GM23338 (cell line): Measurements from ENCODE around the gene ZNF446. TPM values are rescaled to one million over a fixed set of nuclear protein-coding genes. Genes with fewer than 3 reads are reported as not detected.

ENCODE experiments used
- ATAC-seq: fragments of 200-7000 bp; cut with Tn5 transposase; 3 replicates; pipeline ENCODE4 v1.9.1; 2020
- DNase-seq: peaks from one replicate; pipeline ENCODE4 v3.0.0-alpha.2; 2015; ENCODE audit warnings: low spot score
- H2AFZ ChIP-seq: fragments of 200-600 bp; sonication (generic); 2 replicates; pipeline ENCODE4 v1.8.0; 2016; ENCODE audit warnings: antibody characterized with exemption, mild to moderate bottlenecking, moderate library complexity
- H3F3A ChIP-seq: fragments of 200-600 bp; sonication (generic); replicated peaks from 2 replicates; pipeline ENCODE4 v1.8.0; 2017; ENCODE audit warnings: antibody characterized with exemption, mixed run types, low read depth
- H3K27ac ChIP-seq: fragments of 200-600 bp; sonication (generic); 2 replicates; pipeline ENCODE4 v1.6.1; 2016; ENCODE audit warnings: low read depth
- H3K27me3 ChIP-seq: fragments of 200-600 bp; sonication (generic); 2 replicates; pipeline ENCODE4 v1.8.0; 2016; ENCODE audit warnings: mild to moderate bottlenecking, mixed run types, moderate library complexity; ENCODE audit not compliant: insufficient read depth
- H3K36me3 ChIP-seq: fragments of 200-600 bp; sonication (generic); 2 replicates; pipeline ENCODE4 v1.8.0; 2016; ENCODE audit warnings: mild to moderate bottlenecking; ENCODE audit not compliant: insufficient read depth
- H3K4me1 ChIP-seq: fragments of 200-600 bp; sonication (generic); 2 replicates; pipeline ENCODE4 v1.8.0; 2016; ENCODE audit warnings: mild to moderate bottlenecking, moderate library complexity; ENCODE audit not compliant: insufficient read depth
- H3K4me2 ChIP-seq: fragments of 200-600 bp; sonication (generic); 2 replicates; pipeline ENCODE4 v1.7.1; 2017; ENCODE audit warnings: mixed run types
- H3K4me3 ChIP-seq: fragments of 200-600 bp; sonication (generic); 2 replicates; pipeline ENCODE4 v1.6.1; 2016; ENCODE audit warnings: mixed run types
- H3K79me2 ChIP-seq: fragments of 200-600 bp; sonication (generic); replicated peaks from 2 replicates; pipeline ENCODE4 v1.8.0; 2017; ENCODE audit warnings: mild to moderate bottlenecking; ENCODE audit not compliant: insufficient read depth
- H3K9me2 ChIP-seq: fragments of 200-600 bp; sonication (generic); 2 replicates; pipeline ENCODE4 v1.8.0; 2017; ENCODE audit not compliant: insufficient read depth
- H4K20me1 ChIP-seq: fragments of 200-600 bp; sonication (generic); replicated peaks from 2 replicates; pipeline ENCODE4 v1.8.0; 2017; ENCODE audit warnings: mild to moderate bottlenecking; ENCODE audit not compliant: insufficient read depth
- H3K27ac Mint-ChIP-seq: 2 replicates; pipeline ENCODE4 v1.8.0; 2020; ENCODE audit warnings: inconsistent platforms, mild to moderate bottlenecking, moderate library complexity, mixed read lengths
- H3K27me3 Mint-ChIP-seq: 3 replicates; pipeline ENCODE4 v1.8.0; 2022; ENCODE audit warnings: low read depth, mild to moderate bottlenecking, moderate library complexity, mixed read lengths, inconsistent platforms; ENCODE audit not compliant: insufficient read depth, poor library complexity
- H3K36me3 Mint-ChIP-seq: 3 replicates; pipeline ENCODE4 v1.8.0; 2021; ENCODE audit warnings: low read depth, mild to moderate bottlenecking, inconsistent platforms, moderate library complexity, mixed read lengths
- H3K4me1 Mint-ChIP-seq: 3 replicates; pipeline ENCODE4 v1.8.0; 2020; ENCODE audit warnings: mild to moderate bottlenecking, inconsistent platforms, mixed read lengths
- H3K4me3 Mint-ChIP-seq: 3 replicates; pipeline ENCODE4 v1.8.0; 2021; ENCODE audit warnings: moderate library complexity, mild to moderate bottlenecking, inconsistent platforms, mixed read lengths
- H3K9me3 Mint-ChIP-seq: 3 replicates; pipeline ENCODE4 v1.8.0; 2020; ENCODE audit warnings: moderate library complexity, mild to moderate bottlenecking, inconsistent platforms, mixed read lengths
- CREB1 ChIP-seq: fragments of 250-450 bp; sonication (Bioruptor Pico); IDR thresholded peaks from 2 replicates; pipeline ENCODE4 v1.5.0; 2020; ENCODE audit warnings: low read depth, mild to moderate bottlenecking, moderate library complexity
- EZH2 ChIP-seq: fragments of 200-600 bp; sonication (generic); IDR thresholded peaks from one replicate; pipeline ENCODE4 v1.8.0; 2017; ENCODE audit warnings: antibody characterized with exemption, mild to moderate bottlenecking, low read depth; ENCODE audit not compliant: unreplicated experiment
- EZH2phosphoT487 ChIP-seq: fragments of 200-600 bp; sonication (generic); IDR thresholded peaks from one replicate; pipeline ENCODE4 v1.8.1; 2018; ENCODE audit warnings: antibody characterized with exemption; ENCODE audit not compliant: unreplicated experiment
- JUNB ChIP-seq: IDR thresholded peaks from one replicate; pipeline ENCODE4 v1.6.1; 2016; ENCODE audit warnings: antibody characterized with exemption; ENCODE audit not compliant: unreplicated experiment
- NANOG ChIP-seq: IDR thresholded peaks from 2 replicates; pipeline ENCODE4 v1.6.1; 2016; ENCODE audit warnings: antibody characterized with exemption, borderline replicate concordance
- POLR2AphosphoS5 ChIP-seq: IDR thresholded peaks from 2 replicates; pipeline ENCODE4 v1.6.1; 2016; ENCODE audit warnings: antibody characterized with exemption, low read depth
- STAT1 ChIP-seq: IDR thresholded peaks from one replicate; pipeline ENCODE4 v1.6.1; 2016; ENCODE audit warnings: antibody characterized with exemption; ENCODE audit not compliant: unreplicated experiment
- ZNF114 ChIP-seq: fragments of 250-450 bp; sonication (Bioruptor Pico); IDR thresholded peaks from 2 replicates; pipeline ENCODE4 v1.5.0; 2020; ENCODE audit warnings: mild to moderate bottlenecking, moderate library complexity
- ZNF331 ChIP-seq: fragments of 250-450 bp; sonication (Bioruptor Pico); IDR thresholded peaks from 2 replicates; pipeline ENCODE4 v1.5.0; 2020; ENCODE audit warnings: low read depth, mild to moderate bottlenecking, moderate library complexity
- polyA plus RNA-seq: library from polyadenylated mRNA; unstranded; fragments of >200 nt; fragmentation: Nextera tagmentation; extraction: Ambion mirVana; gene quantifications from 2 replicates; pipeline ENCODE4 v1.2.1, GENCODE V29; 2016
- total RNA-seq: library from RNA; depleted of rRNA; stranded (reverse); fragments of >200 nt; shearing (Covaris generic); gene quantifications from 2 replicates; pipeline ENCODE4 v1.2.3, GENCODE V29; 2014
- TF ChIP-seq, protein P1 (sequence below): fragments of 250-450 bp; sonication (Bioruptor Pico); IDR thresholded peaks from 2 replicates; pipeline ENCODE4 v1.5.0; 2020; ENCODE audit warnings: mild to moderate bottlenecking, moderate library complexity
- TF ChIP-seq, protein P2 (sequence below): IDR thresholded peaks from 2 replicates; pipeline ENCODE4 v1.6.1; 2016; ENCODE audit warnings: antibody characterized with exemption

The ZNF446 gene
- total and polyA plus RNA-seq, 2 experiments from 2014 or later = 2.1 to 5.6 TPM

DNA sequence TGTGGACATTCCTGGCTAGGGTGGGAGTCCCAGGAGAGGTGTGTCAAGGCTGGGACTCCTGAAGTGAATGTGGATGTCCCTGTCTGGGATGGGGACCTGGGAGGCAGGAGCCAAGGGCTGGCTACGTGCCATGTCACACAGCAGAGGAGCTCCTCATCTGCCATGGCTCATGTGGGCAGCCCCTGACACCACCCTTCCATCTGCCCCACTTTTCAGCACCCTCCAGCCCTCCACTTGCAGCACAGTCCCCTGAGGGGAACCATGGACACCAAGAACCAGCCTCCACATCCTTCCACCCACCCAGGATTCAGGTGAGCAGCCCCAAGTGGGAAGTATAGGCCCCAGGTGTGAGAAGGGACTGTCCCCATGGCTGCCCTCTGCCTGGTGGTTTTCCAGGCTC is 1.7 kb downstream of the ZNF446 start:
- no peak for ATAC-seq
- H3F3A ChIP-seq = peaks cover 13% of the 10 kb centered on the region
- TF ChIP-seq ZNF331 (CRISPR knock-in tag) = no peak
- TF ChIP-seq NANOG = no peak
- no peak for TF ChIP-seq JUNB
- no peak for TF ChIP-seq EZH2phosphoT487
- no peak for TF ChIP-seq STAT1
- TF ChIP-seq CREB1 (CRISPR knock-in tag) = no peak
- TF ChIP-seq, protein P1, sequence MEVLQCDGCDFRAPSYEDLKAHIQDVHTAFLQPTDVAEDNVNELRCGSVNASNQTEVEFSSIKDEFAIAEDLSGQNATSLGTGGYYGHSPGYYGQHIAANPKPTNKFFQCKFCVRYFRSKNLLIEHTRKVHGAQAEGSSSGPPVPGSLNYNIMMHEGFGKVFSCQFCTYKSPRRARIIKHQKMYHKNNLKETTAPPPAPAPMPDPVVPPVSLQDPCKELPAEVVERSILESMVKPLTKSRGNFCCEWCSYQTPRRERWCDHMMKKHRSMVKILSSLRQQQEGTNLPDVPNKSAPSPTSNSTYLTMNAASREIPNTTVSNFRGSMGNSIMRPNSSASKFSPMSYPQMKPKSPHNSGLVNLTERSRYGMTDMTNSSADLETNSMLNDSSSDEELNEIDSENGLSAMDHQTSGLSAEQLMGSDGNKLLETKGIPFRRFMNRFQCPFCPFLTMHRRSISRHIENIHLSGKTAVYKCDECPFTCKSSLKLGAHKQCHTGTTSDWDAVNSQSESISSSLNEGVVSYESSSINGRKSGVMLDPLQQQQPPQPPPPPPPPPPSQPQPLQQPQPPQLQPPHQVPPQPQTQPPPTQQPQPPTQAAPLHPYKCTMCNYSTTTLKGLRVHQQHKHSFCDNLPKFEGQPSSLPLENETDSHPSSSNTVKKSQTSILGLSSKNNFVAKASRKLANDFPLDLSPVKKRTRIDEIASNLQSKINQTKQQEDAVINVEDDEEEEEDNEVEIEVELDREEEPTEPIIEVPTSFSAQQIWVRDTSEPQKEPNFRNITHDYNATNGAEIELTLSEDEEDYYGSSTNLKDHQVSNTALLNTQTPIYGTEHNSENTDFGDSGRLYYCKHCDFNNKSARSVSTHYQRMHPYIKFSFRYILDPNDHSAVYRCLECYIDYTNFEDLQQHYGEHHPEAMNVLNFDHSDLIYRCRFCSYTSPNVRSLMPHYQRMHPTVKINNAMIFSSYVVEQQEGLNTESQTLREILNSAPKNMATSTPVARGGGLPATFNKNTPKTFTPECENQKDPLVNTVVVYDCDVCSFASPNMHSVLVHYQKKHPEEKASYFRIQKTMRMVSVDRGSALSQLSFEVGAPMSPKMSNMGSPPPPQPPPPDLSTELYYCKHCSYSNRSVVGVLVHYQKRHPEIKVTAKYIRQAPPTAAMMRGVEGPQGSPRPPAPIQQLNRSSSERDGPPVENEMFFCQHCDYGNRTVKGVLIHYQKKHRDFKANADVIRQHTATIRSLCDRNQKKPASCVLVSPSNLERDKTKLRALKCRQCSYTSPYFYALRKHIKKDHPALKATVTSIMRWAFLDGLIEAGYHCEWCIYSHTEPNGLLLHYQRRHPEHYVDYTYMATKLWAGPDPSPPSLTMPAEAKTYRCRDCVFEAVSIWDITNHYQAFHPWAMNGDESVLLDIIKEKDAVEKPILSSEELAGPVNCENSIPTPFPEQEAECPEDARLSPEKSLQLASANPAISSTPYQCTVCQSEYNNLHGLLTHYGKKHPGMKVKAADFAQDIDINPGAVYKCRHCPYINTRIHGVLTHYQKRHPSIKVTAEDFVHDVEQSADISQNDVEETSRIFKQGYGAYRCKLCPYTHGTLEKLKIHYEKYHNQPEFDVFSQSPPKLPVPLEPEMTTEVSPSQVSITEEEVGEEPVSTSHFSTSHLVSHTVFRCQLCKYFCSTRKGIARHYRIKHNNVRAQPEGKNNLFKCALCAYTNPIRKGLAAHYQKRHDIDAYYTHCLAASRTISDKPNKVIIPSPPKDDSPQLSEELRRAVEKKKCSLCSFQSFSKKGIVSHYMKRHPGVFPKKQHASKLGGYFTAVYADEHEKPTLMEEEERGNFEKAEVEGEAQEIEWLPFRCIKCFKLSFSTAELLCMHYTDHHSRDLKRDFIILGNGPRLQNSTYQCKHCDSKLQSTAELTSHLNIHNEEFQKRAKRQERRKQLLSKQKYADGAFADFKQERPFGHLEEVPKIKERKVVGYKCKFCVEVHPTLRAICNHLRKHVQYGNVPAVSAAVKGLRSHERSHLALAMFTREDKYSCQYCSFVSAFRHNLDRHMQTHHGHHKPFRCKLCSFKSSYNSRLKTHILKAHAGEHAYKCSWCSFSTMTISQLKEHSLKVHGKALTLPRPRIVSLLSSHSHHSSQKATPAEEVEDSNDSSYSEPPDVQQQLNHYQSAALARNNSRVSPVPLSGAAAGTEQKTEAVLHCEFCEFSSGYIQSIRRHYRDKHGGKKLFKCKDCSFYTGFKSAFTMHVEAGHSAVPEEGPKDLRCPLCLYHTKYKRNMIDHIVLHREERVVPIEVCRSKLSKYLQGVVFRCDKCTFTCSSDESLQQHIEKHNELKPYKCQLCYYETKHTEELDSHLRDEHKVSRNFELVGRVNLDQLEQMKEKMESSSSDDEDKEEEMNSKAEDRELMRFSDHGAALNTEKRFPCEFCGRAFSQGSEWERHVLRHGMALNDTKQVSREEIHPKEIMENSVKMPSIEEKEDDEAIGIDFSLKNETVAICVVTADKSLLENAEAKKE = no peak
- no peak for TF ChIP-seq ZNF114 (CRISPR knock-in tag)
- TF ChIP-seq, protein P2, sequence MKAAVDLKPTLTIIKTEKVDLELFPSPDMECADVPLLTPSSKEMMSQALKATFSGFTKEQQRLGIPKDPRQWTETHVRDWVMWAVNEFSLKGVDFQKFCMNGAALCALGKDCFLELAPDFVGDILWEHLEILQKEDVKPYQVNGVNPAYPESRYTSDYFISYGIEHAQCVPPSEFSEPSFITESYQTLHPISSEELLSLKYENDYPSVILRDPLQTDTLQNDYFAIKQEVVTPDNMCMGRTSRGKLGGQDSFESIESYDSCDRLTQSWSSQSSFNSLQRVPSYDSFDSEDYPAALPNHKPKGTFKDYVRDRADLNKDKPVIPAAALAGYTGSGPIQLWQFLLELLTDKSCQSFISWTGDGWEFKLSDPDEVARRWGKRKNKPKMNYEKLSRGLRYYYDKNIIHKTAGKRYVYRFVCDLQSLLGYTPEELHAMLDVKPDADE = no peak
- no peak for TF ChIP-seq EZH2
- no peak for TF ChIP-seq POLR2AphosphoS5
- H2AFZ ChIP-seq = no peak overlapping the region
- H3K4me1 Mint-ChIP-seq = peaks cover 10% of the 10 kb centered on the region
- H4K20me1 ChIP-seq = no peaks in the 10 kb centered on the region; the same call in 1 of the 2 replicates
- H3K4me3 Mint-ChIP-seq = no peak overlapping the region
- H3K27me3 ChIP-seq = no peaks in the 10 kb centered on the region
- peaks cover 3% of the 10 kb centered on the region; the same call in 1 of the 3 replicates for H3K36me3 Mint-ChIP-seq
- no peaks in the 10 kb centered on the region for H3K79me2 ChIP-seq
- H3K4me2 ChIP-seq = no peak overlapping the region
- H3K27ac ChIP-seq = no peak overlapping the region
- H3K4me3 ChIP-seq = no peak overlapping the region
- no peaks in the 10 kb centered on the region for H3K36me3 ChIP-seq
- peaks cover 4% of the 10 kb centered on the region; the same call in 1 of the 2 replicates for H3K4me1 ChIP-seq
- peaks cover 23% of the 10 kb centered on the region for H3K27me3 Mint-ChIP-seq
- no peaks in the 10 kb centered on the region; the same call in 2 of the 3 replicates for H3K9me3 Mint-ChIP-seq
- no peak for DNase-seq
- no peaks in the 10 kb centered on the region for H3K9me2 ChIP-seq
- no peak overlapping the region for H3K27ac Mint-ChIP-seq
